ENCODE measurements around the gene SETD1A. TPM values are rescaled to one million over a fixed set of nuclear protein-coding genes. Genes with fewer than 3 reads are reported as not detected.

Gene SETD1A
- total and polyA plus RNA-seq, 12 donors: 2.3 to 40.1 (median 12.8) TPM

GRCh38 chr16:30925995-30926811 is 31.4 kb upstream of the SETD1A start:
- intact Hi-C loops (cut with DNase I): loop anchor here in 1 of 2 donors (10.0 kb wide), 1 partner anchor 59 kb away; the partner anchor contains the start of gene HSD3B7
- Histone ChIP-seq H3K27ac (no peak overlapping the region), H3K27me3 (no peaks in the 10 kb centered on the region), H3K9me3 (replicated peaks in 1 of 3) (no peaks in the 10 kb centered on the region), H3K36me3 (replicated peaks in 1 of 2) (peaks cover 0 to 15% of the 10 kb centered on the region in 2 donors), H3K4me1 (replicated peaks in 1 of 2) (peaks cover 7 to 13% of the 10 kb centered on the region in 2 donors), H3K4me3 (no peak overlapping the region)
- 68 to 74% (median 70%) methylated on average over 10 of the region's 10 CpGs for WGBS, 4 donors
- TF ChIP-seq POLR2A (IDR thresholded peaks at IDR 0.05): no peak
- TF ChIP-seq, protein P1, sequence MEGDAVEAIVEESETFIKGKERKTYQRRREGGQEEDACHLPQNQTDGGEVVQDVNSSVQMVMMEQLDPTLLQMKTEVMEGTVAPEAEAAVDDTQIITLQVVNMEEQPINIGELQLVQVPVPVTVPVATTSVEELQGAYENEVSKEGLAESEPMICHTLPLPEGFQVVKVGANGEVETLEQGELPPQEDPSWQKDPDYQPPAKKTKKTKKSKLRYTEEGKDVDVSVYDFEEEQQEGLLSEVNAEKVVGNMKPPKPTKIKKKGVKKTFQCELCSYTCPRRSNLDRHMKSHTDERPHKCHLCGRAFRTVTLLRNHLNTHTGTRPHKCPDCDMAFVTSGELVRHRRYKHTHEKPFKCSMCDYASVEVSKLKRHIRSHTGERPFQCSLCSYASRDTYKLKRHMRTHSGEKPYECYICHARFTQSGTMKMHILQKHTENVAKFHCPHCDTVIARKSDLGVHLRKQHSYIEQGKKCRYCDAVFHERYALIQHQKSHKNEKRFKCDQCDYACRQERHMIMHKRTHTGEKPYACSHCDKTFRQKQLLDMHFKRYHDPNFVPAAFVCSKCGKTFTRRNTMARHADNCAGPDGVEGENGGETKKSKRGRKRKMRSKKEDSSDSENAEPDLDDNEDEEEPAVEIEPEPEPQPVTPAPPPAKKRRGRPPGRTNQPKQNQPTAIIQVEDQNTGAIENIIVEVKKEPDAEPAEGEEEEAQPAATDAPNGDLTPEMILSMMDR (IDR thresholded peaks at IDR 0.05): no peak
- DNase-seq: no peak

DNA sequence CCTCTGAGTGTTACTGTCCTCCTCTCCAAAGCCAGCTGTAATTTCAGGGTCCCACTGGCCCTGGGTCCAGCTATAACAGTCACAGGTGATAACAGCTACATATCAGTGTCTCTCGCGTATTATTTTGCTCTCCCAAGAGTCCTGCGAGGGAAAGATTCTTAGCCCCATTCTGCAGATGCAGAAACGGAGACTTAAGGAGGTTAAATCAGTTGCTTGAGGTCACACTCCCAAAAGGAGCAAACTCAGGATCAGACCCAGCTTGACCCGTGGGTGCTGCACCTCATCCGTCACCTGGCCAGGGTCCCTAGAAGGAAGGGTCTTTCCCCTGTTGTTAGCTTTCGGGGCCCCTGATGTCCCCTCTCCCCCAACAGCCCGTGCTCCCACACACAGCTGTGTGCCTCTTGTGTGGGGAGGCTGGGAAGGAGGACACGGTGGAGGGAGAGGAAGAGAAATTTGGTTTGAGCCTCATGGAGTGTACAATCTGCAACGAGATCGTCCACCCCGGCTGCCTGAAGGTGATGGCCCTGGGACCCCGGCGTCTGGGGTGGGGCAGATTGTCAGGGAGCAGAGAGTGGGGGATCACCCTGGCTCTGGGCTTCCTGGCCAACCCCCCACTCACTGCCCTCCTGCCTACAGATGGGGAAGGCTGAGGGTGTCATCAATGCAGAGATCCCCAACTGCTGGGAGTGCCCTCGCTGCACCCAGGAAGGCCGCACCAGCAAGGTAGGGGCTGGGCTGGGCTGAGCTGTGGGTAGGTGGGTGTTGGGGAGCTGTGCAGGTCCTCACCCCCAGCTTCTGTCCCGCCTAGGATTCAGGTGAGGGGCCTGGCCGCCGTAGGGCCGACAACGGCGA is 30.4 kb upstream of the SETD1A start:
- no peak for DNase-seq
- Histone ChIP-seq H3K9me3 (replicated peaks in 1 of 3) (no peaks in the 10 kb centered on the region), H3K27me3 (no peaks in the 10 kb centered on the region), H3K4me1 (replicated peaks in 1 of 2) (peaks cover 0 to 7% of the 10 kb centered on the region in 2 donors), H3K27ac (no peak overlapping the region), H3K4me3 (no peak overlapping the region), H3K36me3 (replicated peaks in 1 of 2) (peaks cover 0 to 19% of the 10 kb centered on the region in 2 donors)
- 88 to 93% (median 89%) methylated on average over 14 to 22 of the region's 22 CpGs for WGBS, 4 donors
- intact Hi-C loops (cut with DNase I): loop anchor here in 1 of 2 donors (10.0 kb wide), 1 partner anchor 58 kb away; the partner anchor contains the start of gene HSD3B7
- TF ChIP-seq, protein P1 (IDR thresholded peaks at IDR 0.05): no peak
- no peak for TF ChIP-seq POLR2A (IDR thresholded peaks at IDR 0.05)

- no peak overlapping the region for H3K27ac ChIP-seq
- intact Hi-C loops (cut with DNase I): loop anchor here in 1 of 2 donors (10.0 kb wide), 1 partner anchor 57 kb away; the partner anchor contains the start of gene HSD3B7
- peaks cover 0 to 7% of the 10 kb centered on the region in 2 donors for H3K4me1 ChIP-seq (replicated peaks in 1 of 2)
- no peaks in the 10 kb centered on the region for H3K27me3 ChIP-seq
- peaks cover 0 to 25% of the 10 kb centered on the region in 2 donors for H3K36me3 ChIP-seq (replicated peaks in 1 of 2)
- H3K4me3 ChIP-seq: no peak overlapping the region
- no peak for TF ChIP-seq POLR2A (IDR thresholded peaks at IDR 0.05)
- TF ChIP-seq, protein P1 (IDR thresholded peaks at IDR 0.05): no peak
- 49 to 83% (median 60%) methylated on average over 5 to 15 of the region's 15 CpGs for WGBS, 4 donors
- no peaks in the 10 kb centered on the region for H3K9me3 ChIP-seq (replicated peaks in 1 of 3)
- DNase-seq: peak in 4 of 7 donors; percentile 42 to 80 (median 52)
Measured at GRCh38 chr16:30927789-30928378, 29.7 kb upstream of the SETD1A start.

Measured in adrenal gland (tissue), 12 donors.